GM21390 (cell line): ENCODE results near the gene IMPA2.

Source experiments
- ATAC-seq: cut with Tn5 transposase; IDR thresholded peaks from one replicate; pipeline ENCODE4 v1.9.1; 2021; ENCODE audit not compliant: unreplicated experiment

IMPA2 gene

GRCh38 chr18:12006488-12006840 is 25.2 kb downstream of the IMPA2 start:
- no peak for ATAC-seq

GRCh38 chr18:12007063-12007462 is 25.8 kb downstream of the IMPA2 start:
- no peak for ATAC-seq

GRCh38 chr18:12008181-12008767 is 27.0 kb downstream of the IMPA2 start:
- no peak for ATAC-seq

GRCh38 chr18:12008842-12009580 is 27.7 kb downstream of the IMPA2 start:
- no peak for ATAC-seq

GRCh38 chr18:12009581-12010140 is 28.4 kb downstream of the IMPA2 start:
- ATAC-seq: no peak

- no peak for ATAC-seq
Measured at GRCh38 chr18:12010187-12010802, 29.0 kb downstream of the IMPA2 start.

GRCh38 chr18:12011199-12011956 is 30.1 kb downstream of the IMPA2 start:
- ATAC-seq: no peak

- ATAC-seq: no peak
Measured at GRCh38 chr18:12011957-12012549, 30.7 kb downstream of the IMPA2 start.

GRCh38 chr18:12012697-12013096 is 31.4 kb downstream of the IMPA2 start:
- no peak for ATAC-seq

- ATAC-seq: no peak
Measured at GRCh38 chr18:12013186-12013916, 32.0 kb downstream of the IMPA2 start.

- ATAC-seq: no peak
Measured at GRCh38 chr18:12014086-12014485, 32.8 kb downstream of the IMPA2 start.

GRCh38 chr18:12014521-12015415 is 33.5 kb downstream of the IMPA2 start:
- ATAC-seq: no peak

- ATAC-seq: no peak
Measured at GRCh38 chr18:12015416-12016062, 34.2 kb downstream of the IMPA2 start.

- ATAC-seq: no peak
Measured at GRCh38 chr18:12017081-12017480, 35.8 kb downstream of the IMPA2 start.

GRCh38 chr18:12018861-12019260 is 37.6 kb downstream of the IMPA2 start:
- ATAC-seq: no peak

GRCh38 chr18:12021077-12021476 is 39.8 kb downstream of the IMPA2 start:
- no peak for ATAC-seq

- no peak for ATAC-seq
Measured at GRCh38 chr18:12021596-12021995, 40.3 kb downstream of the IMPA2 start.

- no peak for ATAC-seq
Measured at GRCh38 chr18:12023375-12023774, 42.1 kb downstream of the IMPA2 start.

- no peak for ATAC-seq
Measured at GRCh38 chr18:12026562-12026961, 45.3 kb downstream of the IMPA2 start.
